NCI-H510A treated with DMSO at 0.1 percent for 48 hours (cell line): ENCODE data around the gene PDCD1.
"Not testable (repeated sequence)": the region's sequence is repeated elsewhere in the genome, so short reads cannot be mapped to it uniquely, and the experiment has no call there.

Experiments used
- DNase-seq: peaks from one replicate; lab custom pipeline; 2025; lab: John Stamatoyannopoulos, UW

The PDCD1 gene

DNA sequence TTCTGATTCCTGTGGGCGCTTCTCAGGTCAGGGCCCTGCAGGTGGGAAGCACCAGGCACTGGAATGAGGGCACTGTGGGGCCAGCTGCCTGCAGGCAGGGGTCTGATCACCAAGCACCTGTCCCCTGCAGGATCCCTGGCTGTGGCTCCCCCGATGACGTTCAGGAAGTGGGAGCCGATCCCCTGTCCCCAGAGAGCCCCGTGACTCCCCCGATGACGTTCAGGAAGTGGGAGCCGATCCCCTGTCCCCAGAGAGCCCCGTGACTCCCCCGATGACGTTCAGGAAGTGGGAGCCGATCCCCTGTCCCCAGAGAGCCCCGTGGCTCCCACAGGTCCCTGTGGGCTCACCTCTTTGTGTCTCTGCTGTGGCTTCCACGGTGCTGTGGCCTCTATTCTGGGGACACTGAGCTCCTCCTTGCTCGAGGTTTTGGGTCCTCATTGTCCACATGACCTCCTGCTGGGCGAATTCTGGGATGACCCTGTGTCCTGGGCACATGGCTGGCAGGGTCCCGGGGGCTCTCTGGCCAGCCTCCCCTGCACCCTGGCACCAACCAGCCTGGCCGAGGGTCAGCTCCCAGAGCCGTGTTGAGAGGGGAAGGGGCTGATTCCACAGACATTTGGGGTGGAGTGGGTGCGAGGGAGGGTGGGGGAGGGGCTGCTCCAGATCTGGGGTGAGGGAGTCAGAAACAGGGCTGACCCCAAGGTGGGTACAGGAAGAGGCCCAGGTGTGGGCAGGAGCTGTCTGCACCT, 44.9 kb downstream of the PDCD1 start:
- no peak for DNase-seq

DNA sequence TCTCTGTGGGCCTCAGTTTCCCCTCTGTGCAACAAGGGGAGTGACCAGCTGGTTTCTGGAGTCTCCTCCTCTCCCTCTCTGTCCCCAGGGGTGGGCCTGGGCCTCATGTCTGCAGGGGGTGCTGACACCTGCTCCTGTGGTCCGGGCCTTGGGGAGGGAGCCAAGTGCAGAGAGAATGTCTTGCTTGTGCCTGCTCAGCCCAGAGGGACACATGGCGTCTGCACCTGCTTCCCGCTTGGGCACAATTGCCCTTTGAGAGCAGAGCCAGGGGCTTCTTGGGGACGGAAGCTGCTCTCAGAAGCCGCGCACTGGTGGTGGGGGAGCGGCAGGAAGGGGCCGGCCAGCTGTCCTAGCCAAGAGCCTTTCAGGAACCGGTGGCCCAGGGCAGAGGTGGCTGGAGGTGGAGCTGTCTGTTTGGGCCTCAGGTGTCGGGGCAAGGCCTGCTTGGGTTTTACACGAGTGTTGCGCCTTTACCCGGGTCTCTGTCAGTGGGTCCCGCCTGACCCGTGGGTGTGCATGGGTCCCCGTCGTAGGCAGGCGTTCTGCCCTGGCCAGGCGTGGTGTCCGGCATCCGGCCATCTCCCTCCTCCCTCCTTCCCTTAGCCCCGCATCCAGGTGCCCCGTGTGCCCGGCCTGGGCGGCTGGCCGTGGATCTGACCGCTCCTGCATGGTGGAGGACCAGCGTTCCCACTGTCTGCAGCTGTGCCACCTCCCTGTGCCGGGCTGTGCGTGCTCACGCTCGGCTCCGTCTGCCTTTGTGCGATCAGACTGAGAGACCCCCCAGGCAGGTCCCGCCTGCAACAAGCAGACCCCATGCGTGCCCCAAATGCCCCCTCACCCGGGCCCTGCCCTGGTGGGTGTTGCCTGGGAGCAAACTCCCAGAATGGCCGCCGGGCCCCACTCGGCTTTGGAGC, 45.7 kb downstream of the PDCD1 start:
- no peak for DNase-seq

DNA sequence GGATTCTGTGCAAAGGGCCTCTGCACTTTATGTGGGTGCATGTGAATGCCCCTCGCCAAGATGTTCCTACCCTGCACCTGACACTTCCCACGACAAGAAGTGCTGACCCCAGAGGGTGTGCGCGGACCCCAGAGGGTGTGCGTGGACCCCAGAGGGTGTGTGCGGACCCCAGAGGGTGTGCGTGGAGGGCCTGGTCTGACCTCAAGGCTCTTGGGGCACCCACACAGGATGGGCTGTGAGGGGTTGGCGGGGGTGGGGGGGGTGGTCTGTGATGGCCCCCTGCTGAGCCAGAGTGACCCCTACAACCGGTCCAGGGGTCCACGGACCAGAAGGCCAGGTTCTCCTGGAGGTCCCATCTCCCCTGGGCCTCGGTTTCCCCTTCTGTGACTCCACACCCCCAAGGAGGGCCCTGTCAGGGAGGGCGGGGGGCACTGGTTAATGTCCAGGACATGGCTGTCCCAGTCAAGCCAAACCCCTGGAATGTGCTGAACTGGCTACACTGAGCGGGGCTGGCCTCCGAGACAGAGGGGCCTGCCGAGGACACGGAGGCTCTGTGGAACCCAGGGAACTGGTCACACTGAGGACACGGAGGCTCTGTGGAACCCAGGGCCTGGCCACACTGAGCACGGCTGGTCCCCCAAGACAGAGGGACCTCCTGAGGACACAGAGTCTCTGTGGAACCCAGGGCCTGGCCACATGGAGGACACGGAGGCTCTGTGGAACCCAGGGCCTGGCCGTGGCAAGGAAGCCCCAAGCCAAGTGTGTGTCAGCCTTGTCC, 46.6 kb downstream of the PDCD1 start:
- DNase-seq = no peak

DNA sequence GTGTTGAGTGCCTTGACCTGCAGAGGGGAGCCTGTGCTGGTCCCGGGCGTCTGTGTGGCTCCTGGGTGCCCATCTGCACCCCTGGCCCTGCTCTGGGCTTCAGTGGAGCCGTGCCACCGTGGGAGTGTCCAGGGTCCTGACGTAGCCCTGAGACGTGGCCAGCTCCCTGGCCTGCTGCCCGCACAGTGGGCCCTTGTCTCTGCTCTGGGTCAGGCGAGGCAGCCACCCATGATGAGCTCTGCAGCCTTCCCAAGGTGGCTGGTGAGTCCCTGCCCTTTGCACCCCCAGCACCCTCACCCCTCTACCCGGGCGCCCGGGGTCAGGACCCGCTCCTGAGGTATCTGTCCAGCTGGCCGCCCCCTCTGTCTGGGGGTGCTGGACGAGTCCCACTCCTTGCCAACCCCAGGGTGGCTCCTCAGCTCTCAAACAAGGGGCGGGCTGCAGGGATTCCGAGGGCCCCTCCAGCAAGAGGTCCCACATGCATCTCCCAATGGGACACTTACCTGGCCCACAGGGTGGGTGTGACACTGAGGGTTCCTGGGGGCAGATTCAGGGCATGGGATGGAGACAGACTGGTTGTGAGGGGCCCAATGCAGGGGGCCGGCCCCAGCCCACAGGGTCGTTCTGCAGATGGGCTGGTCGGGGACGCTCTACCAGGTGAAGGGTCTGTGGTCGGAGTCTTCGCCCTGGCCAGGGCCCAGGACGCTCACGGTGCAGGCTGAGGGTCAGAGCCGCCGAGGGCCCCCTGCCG, 47.3 kb downstream of the PDCD1 start:
- DNase-seq = no peak

DNA sequence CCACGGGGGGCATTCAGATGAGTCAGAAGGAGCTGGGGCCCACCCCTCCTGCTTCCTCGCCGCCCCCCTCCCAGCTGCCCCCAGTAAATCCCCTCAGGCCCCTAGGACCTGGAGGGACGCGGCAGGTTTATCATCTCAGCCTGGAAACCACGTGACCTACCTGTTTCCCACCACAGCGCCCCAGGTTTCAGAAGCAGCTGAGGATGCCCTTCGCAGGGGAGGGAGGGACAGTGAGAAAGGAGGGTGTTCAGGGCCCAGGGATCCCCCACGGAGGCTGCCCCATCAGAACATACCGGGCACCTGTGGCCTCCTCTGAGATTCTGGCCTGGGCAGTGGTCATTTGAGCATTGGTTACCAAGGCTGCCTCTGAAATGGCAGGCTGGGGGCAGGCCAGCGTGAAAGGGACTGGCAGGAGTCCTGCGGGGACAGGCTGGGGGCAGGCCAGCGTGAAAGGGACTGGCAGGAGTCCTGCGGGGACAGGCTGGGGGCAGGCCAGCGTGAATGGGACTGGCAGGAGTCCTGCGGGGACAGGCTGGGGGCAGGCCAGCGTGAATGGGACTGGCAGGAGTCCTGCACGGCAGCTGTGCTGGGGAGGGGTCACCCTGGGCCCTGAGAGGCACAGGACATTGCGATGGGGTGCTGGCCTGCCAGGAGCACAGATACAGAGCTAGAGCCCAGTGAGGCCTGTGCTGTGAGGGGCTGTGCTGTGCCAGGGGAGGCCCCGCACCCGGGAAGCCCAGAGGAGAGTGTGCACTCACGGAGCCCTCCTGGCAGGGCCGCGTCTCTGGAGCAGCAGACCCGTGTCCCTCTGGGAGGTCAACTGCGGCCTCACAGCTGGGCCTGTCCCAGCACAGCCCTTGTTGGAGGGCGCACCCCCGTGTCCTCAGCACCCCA, 48.1 kb downstream of the PDCD1 start:
- DNase-seq = no peak

DNA sequence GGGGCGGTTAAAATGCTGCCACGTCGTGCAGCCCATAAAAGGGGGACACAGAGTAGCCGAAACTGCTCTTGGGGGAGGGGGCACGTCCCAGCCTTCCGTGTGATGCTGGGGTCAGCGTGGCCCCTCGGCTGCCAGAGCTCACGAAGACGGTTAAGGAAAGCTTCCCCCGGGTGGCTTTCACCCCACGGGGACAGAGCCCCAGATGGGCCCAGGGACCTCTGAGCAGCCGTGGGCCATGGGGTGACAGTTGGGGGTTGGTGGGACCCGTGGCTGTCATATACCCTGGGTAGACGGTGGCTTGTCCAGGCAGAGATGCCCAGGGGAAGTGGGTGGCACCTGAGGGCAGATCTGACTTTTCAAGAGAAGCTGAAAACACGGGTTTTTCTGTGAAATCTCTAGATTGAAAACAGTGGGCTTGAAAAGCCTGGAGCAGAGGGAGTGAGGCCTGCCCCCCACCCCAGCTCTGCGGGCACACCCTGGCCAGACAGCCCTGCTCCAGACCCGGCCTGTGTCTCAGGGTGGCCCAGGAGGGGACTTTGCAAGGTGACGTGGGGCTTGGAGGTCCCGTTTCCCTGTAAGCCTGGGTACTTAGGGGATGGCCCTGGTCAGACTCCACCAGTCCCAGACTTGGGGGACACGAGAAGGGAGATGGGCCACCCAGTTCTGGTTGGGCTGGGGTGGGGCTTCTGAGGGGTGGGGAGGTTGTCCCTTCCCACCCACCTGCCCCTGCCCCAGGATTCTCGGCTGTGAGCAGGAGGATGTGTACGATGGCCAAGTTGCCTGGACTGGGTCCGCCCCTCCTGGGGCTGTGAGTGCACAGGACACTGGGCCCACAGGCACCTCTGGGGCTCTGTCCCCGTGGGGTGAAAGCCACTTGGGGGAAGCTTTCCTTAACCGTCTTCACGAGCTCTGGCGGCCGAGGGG, 49.0 kb downstream of the PDCD1 start:
- no peak for DNase-seq

DNA sequence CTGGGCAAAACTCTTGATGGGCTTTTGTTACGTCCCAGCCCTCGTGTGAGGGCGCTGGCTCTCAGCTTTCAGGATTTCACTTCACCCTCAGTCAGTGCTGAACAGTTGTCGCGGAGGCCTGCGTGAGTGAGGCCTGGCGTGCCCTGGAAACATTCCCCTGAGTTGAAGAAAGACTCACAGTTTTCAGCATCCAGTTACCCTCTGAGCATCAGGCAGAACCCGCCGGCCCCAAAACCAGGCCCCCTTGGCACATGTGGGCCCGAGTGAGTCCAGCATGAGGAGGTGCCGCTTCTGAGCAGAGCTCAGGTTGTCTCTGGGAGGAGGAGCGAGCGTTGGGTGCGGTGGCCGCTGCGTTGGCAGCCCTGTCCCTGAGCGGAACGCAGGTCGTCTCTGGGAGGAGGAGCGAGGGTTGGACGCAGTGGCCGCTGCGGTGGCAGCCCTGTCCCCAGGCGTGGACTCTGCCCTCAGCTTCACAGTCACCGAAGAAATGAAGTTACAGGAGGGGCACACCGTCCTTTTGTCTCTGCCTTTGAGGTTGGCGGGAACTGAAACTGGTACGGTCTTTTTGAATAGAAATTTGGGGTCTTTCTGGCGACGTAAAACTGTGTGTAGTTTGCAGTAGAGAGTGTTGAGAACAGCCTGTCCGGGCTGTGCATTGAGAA, 49.8 kb downstream of the PDCD1 start, which contains the start of gene NEU4:
Gene NEU4 (plus strand): TSS at position 473 of the 662 bp plus-strand sequence. CDS start 5,292 bp downstream, outside the sequence.
- DNase-seq = no peak

DNA sequence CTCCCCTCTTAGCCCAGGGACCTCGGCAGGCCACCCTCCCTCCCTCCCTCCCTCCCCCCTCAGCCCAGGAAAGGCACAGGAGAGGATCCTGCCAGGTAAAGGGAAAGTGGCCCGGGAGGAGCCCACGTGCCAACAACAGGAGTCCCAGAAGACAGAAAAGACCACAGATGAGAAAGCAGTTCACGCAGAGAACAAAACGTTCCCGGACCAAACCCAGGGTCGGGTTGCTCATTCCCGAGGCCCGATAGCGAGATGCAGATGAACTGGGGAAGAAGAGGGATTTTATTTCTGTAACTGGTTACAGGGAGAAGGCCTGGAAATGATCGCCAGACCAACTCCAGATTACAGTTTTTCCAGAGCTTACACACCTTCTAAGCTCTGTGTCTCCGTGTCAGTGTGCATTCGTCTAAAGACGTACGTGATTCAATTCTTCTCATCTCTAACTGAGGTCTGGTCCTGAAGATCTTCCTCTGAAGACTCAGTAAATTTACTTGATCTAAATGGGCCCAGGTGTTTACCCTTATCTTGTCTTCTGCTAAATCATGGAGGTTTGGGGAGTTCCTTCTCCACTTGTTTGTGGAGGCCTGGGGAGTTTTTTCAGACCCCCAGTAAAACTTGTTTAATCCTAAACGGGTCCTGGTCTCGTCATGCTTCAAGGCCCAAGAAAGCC, 50.5 kb downstream of the PDCD1 start:
- DNase-seq = no peak

DNA sequence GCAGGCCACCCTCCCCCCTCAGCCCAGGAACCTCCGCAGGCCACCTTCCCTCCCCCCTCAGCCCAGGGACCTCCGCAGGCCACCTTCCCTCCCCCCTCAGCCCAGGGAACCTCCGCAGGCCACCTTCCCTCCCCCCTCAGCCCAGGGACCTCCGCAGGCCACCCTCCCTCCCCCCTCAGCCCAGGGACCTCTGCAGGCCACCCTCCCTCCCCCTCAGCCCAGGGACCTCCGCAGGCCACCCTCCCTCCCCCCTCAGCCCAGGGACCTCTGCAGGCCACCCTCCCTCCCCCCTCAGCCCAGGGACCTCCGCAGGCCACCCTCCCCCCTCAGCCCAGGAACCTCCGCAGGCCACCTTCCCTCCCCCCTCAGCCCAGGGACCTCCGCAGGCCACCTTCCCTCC, 52.5 kb downstream of the PDCD1 start:
- not testable (repeated sequence) for DNase-seq

DNA sequence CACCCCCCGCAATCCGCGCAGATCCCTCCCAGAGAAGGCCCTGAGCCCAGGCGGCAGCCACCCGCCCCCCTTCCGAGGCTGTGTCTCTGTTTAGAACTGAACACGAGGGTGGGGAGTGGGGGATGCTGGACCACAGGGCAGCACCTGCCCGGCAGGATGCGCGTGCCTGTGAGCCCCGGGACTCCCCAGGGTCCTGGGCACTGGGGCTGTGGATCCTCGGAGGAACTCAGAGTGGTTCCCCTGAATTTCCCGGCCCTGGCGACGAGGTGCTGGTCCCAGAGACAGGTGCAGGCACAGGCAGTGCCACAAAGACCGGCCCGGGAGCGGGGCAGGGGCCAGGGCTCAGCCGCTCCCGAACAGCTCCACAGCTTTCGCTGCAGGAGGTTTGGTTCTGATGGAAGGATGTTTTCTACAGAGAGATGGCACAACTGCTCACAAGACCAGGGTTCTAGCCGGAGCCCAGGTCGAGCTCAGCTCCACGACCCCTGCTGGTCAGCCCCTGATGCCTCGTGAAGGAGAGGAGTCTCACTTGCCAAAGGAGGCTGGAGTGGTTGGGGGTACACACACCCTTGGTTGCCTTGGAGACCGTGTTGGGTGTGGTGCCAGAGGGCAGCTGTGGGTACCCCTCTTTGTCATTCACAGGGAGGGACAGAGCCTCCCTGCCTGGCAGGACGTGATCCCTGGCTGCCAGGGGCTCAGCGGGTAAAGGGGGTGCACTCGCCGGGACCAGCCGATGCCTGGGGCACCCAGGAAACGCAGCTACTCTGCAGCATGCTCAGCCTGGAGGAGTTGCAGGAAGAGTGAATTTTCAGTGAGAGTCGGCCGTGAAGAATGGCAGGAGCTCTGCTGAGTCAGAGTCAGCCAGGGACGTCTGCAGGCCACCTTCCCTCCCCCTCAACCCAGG, 54.1 kb downstream of the PDCD1 start:
- DNase-seq = no peak

DNA sequence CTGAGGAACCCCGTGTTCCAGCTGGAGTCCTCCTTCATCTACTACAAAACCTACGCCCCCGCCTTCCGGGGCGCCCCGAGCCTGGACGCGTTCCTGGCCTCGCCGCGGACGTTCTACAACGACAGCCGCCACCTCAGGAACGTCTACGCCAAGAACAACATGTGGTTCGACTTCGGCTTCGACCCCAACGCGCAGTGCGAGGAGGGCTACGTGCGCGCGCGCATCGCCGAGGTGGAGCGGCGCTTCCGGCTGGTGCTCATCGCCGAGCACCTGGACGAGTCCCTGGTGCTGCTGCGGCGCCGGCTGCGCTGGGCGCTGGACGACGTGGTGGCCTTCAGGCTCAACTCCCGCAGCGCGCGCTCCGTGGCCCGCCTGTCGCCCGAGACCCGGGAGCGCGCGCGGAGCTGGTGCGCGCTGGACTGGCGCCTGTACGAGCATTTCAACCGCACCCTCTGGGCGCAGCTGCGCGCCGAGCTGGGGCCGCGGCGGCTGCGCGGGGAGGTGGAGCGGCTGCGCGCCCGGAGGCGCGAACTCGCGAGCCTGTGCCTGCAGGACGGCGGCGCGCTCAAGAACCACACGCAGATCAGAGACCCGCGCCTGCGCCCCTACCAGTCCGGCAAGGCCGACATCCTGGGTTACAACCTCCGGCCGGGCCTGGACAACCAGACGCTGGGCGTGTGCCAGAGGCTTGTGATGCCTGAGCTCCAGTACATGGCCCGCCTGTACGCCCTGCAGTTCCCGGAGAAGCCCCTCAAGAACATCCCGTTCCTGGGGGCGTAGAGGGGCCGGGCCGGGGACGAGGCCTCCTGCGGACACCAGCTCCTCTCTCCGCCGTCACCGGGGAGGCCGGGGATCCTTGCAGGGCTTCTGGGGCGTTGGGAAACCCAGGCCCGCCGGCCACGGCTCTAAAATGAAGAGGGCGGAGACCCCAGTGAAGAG, 55.0 kb downstream of the PDCD1 start:
- DNase-seq = peak; percentile 41

DNA sequence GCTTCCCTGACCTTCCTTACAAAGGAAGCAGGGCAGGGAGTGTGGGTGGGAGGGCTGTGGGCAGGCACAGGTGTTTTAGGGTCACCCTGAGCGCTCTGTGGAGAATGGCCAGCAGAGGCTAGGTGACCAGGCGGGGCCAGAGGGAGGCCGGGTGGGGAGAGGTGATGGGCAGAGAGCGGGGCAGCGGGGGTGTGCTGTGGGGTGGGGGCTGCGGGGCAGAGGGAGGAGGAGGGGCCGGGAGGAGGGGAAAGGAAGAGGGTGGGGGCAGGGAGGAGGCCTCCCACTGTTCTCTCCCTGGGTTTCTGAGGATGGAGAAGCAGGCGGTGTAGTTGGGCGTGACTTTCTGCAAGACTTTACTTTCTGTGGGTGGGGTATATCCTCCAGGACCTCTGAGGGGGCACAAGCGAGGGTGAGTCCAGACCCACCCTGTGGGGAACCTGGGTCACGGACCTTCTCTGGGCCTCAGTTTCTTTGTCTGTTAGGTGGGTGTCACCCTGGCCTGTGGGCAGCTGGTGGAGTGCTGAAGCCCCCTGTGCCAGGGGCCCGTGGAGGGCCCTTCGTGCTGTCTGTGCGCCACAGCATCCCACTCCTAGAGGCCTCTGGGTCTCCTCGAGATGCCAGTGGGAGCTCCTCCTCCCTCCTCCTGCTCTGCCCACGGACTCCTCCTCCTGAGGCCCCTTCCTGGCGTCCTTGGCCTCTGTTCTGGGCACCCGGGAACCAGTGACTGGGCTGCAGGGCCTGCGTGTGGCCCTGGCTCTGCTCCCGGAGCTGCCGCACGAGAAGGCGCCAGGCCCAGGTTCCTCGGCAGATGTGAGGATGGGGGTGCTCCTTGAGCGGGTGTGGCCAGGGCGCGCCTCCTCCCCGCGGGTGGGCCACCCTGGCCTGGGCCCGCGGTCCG, 56.0 kb downstream of the PDCD1 start:
- DNase-seq = no peak

DNA sequence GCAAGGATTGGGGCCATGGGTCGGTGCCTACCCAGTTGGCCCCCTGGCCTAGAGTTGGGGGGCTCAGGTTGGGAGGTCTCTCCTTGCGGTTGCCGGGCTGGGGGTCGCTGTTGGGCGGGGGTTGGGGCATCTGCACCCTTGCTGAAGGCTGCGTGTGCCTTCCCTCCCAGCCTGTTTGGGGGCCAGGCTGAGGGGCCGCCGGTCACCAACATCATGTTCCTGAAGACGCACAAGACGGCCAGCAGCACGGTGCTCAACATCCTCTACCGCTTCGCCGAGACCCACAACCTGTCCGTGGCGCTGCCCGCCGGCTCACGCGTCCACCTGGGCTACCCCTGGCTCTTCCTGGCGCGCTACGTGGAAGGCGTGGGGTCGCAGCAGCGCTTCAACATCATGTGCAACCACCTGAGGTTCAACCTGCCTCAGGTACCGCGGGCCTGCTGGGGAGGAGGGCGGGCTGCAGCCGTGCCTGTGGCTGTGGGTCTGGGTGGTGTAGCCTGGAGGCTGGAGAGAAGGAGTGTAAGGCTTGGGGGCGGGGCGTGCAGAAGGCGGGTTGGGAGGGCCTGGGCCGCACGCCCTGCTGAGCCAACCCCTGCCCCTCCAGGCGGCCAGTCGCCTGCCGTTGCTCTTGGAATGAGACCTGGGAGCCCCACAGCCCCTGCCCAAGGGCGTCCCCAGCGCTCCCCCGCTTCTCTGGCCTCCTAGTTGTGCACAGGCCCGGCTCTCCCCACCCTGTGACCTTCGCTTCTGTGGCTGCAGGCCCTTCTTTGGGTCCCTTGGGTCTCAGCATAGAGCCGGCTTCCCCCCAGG, 56.9 kb downstream of the PDCD1 start:
- no peak for DNase-seq
